Naive B cell (primary cell): ENCODE data around the gene WNK2. TPM values are rescaled to one million over a fixed set of nuclear protein-coding genes. Genes with fewer than 3 reads are reported as not detected.
"Not testable (repeated sequence)": the region's sequence is repeated elsewhere in the genome, so short reads cannot be mapped to it uniquely, and the experiment has no call there.

Source experiments
- ATAC-seq, 2 donors: fragments of 150-1000 bp; cut with Tn5 transposase; 2 replicates each; pipeline ENCODE4 v1.10.0; 2021; ENCODE audit warnings: low read depth in 2 of 2, mild to moderate bottlenecking in 2 of 2, moderate library complexity in 2 of 2
- DNase-seq: peaks from one replicate; pipeline ENCODE4 v3.0.0; 2022
- H3K27ac Mint-ChIP-seq, 6 donors: one replicate each; pipeline ENCODE4 v1.8.0; 2020 to 2022; ENCODE audit warnings: mild to moderate bottlenecking in 6 of 6, mixed read lengths in 6 of 6, moderate library complexity in 5 of 6, inconsistent platforms in 2 of 6
- H3K27me3 Mint-ChIP-seq, 3 donors: one replicate each; pipeline ENCODE4 v1.8.0; 2021 to 2022; ENCODE audit warnings: mixed read lengths in 3 of 3, mild to moderate bottlenecking in 1 of 3
- H3K36me3 Mint-ChIP-seq, 2 donors: one replicate each; pipeline ENCODE4 v1.8.0; 2020 to 2022; ENCODE audit warnings: mixed read lengths in 2 of 2, inconsistent platforms in 1 of 2, mild to moderate bottlenecking in 1 of 2
- H3K4me1 Mint-ChIP-seq, 3 donors: one replicate each; pipeline ENCODE4 v1.8.0; 2020 to 2022; ENCODE audit warnings: mixed read lengths in 3 of 3, inconsistent platforms in 1 of 3, mild to moderate bottlenecking in 1 of 3, moderate library complexity in 1 of 3
- H3K4me3 Mint-ChIP-seq, 8 donors: one replicate each; pipeline ENCODE4 v1.8.0; 2020 to 2022; ENCODE audit warnings: mild to moderate bottlenecking in 8 of 8, mixed read lengths in 8 of 8, moderate library complexity in 8 of 8, inconsistent platforms in 2 of 8
- H3K9me3 Mint-ChIP-seq, 7 donors: one replicate each; pipeline ENCODE4 v1.8.0; 2020 to 2022; ENCODE audit warnings: mixed read lengths in 7 of 7, mild to moderate bottlenecking in 5 of 7, inconsistent platforms in 2 of 7, moderate library complexity in 1 of 7
- polyA plus RNA-seq, 6 donors: library from polyadenylated mRNA; unstranded; fragments of 300-500 nt; fragmentation: Illumina TruSeq; gene quantifications; one replicate each; pipeline ENCODE4 v1.2.3, GENCODE V29; 2021; ENCODE audit warnings: low read depth in 6 of 6

Gene WNK2
- not detected for polyA plus RNA-seq

- no peaks in the 10 kb centered on the region for H3K9me3 Mint-ChIP-seq
- peaks cover 21 to 66% (median 51%) of the 10 kb centered on the region in 3 donors for H3K27me3 Mint-ChIP-seq
- peak within 1 kb of the TSS; percentile 70 to 87 (median 80) for H3K4me3 Mint-ChIP-seq
- peak; percentile 81 to 82 for ATAC-seq
- H3K36me3 Mint-ChIP-seq, result no peaks in the 10 kb centered on the region
- H3K27ac Mint-ChIP-seq, result peak within 1 kb of the TSS in 1 of 6 donors; percentile 47
- DNase-seq, result peak; percentile 45
- H3K4me1 Mint-ChIP-seq, result peaks cover 6 to 22% (median 14%) of the 10 kb centered on the region in 3 donors
Observed at GRCh38 chr9:93183663-93184431, at the start of gene WNK2. TSS of gene WNK2 (plus strand) at chr9:93184139. CDS start at chr9:93184930, 791 bp downstream.

GRCh38 chr9:93134740-93135444 is 49.0 kb upstream of the WNK2 start:
- DNase-seq (no peak), ATAC-seq (no peak)
- peaks cover 0 to 21% (median 0%) of the 10 kb centered on the region in 3 donors for H3K27me3 Mint-ChIP-seq
- H3K36me3 Mint-ChIP-seq, result peaks cover 0 to 7% of the 10 kb centered on the region in 2 donors
- peaks cover 0 to 6% (median 3%) of the 10 kb centered on the region in 7 donors for H3K9me3 Mint-ChIP-seq
- peak overlapping the region; percentile 85 to 92 (median 88) for H3K4me3 Mint-ChIP-seq
- H3K27ac Mint-ChIP-seq, result peak overlapping the region; percentile 95 to 100 (median 97)
- H3K4me1 Mint-ChIP-seq, result peaks cover 35 to 58% (median 48%) of the 10 kb centered on the region in 3 donors

DNA sequence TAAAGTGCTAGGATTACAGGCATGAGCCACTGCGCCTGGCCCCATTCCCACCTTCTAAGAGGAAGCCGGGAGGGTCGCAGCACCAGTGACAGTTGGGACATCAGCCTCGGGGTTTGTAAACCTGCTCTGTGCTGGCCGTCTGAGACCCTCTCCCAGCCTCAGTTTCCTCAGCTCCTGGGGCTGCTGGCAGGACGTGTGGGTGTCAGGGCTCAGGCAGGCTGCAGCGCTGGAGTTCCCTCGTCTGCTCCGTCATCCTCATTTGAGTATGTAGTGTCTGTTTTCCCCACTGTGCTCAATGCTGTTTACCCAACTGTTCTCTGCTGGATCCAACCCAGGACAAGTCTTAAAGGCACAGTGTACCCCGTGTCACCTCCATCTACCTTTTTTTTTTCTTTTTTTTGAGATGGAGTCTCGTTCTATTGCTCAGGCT is 47.9 kb upstream of the WNK2 start:
- Mint-ChIP-seq H3K4me3 (peak overlapping the region in 4 of 8 donors; percentile 11 to 58 (median 57)), H3K4me1 (peaks cover 35 to 58% (median 48%) of the 10 kb centered on the region in 3 donors), H3K27ac (peak overlapping the region; percentile 50 to 100 (median 84)), H3K27me3 (peaks cover 0 to 21% (median 0%) of the 10 kb centered on the region in 3 donors), H3K9me3 (peaks cover 0 to 6% (median 3%) of the 10 kb centered on the region in 7 donors), H3K36me3 (peaks cover 0 to 7% of the 10 kb centered on the region in 2 donors)
- no peak for DNase-seq
- ATAC-seq, result no peak

DNA sequence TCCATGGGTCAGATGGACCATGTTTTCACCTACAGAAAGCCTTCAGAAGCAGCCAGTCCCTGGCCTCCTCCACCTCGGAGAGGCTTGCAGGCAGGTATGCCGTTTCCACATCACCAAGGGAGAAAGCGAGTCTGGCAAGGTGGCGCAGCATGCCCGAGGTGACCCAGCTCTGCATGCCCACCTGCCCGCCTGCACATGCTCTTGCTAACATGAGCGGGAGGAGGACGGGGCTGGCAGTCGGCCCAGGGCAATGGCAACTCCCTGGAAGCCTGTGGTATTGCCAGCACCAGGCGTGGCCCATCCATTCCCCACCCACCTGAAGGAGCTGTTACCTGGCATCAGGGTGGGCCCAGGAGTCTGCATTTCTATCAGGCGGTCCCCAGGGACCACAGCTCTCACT is 46.6 kb upstream of the WNK2 start:
- peak overlapping the region in 4 of 6 donors; percentile 11 to 96 (median 63) for H3K27ac Mint-ChIP-seq
- DNase-seq (no peak), ATAC-seq (no peak)
- H3K9me3 Mint-ChIP-seq, result peaks cover 0 to 6% (median 3%) of the 10 kb centered on the region in 7 donors
- peaks cover 35 to 53% (median 46%) of the 10 kb centered on the region in 3 donors for H3K4me1 Mint-ChIP-seq
- H3K36me3 Mint-ChIP-seq, result peaks cover 0 to 7% of the 10 kb centered on the region in 2 donors
- peaks cover 0 to 20% (median 0%) of the 10 kb centered on the region in 3 donors for H3K27me3 Mint-ChIP-seq
- peak overlapping the region in 1 of 8 donors; percentile 32 for H3K4me3 Mint-ChIP-seq

GRCh38 chr9:93138171-93138764 is 45.7 kb upstream of the WNK2 start:
- Mint-ChIP-seq H3K36me3 (peaks cover 0 to 7% of the 10 kb centered on the region in 2 donors), H3K27ac (peak overlapping the region in 4 of 6 donors; percentile 24 to 96 (median 57)), H3K4me1 (peaks cover 33 to 46% (median 44%) of the 10 kb centered on the region in 3 donors), H3K9me3 (peaks cover 0 to 6% (median 3%) of the 10 kb centered on the region in 7 donors), H3K27me3 (peaks cover 0 to 10% (median 0%) of the 10 kb centered on the region in 3 donors), H3K4me3 (peak overlapping the region in 4 of 8 donors; percentile 4 to 62 (median 31))
- ATAC-seq (peak in 1 of 2 donors; percentile 5), DNase-seq (no peak)

DNA sequence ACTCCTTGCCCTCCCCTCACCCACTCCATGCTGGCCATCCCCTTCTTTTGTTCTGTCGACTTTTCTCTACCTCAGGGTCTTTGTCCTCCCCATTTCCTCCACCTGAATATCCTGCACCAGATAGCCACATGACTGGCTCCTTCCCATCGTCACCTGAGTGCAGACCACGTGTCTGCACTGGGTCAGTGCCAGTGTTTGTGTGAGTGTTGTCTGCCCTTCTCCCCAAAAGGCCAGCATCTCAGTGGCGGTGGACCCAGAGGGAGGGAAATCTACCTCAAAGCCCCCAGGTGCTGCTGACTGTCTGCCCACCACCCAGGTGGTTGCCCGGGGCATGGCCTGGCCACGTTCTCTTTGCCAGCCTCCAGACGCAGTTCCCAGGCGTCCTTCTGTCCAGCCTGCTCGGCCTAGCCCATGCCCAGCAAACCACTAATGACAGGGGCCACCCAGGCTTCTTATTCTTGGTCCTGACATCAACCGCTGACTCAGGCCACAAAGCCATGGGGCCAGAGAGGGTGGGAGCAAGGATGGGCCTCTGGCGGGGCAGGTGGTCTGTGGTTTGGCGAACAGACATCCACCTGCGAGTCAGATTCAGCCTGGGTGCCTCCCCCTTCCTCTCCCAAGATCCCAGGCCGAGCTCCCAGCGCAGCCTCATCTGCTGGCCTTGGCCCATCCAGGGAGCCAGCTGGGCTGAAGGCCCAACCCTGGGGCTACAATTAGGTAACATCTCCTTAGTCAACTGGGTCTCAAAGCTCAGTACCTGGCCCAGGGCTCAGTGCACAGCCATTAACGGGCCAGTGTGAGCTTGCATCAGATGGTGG is 44.4 kb upstream of the WNK2 start:
- H3K4me3 Mint-ChIP-seq, result peak overlapping the region in 2 of 8 donors; percentile 39 to 53
- H3K4me1 Mint-ChIP-seq, result peaks cover 35 to 53% (median 50%) of the 10 kb centered on the region in 3 donors
- peak overlapping the region in 2 of 6 donors; percentile 69 to 91 for H3K27ac Mint-ChIP-seq
- H3K9me3 Mint-ChIP-seq, result peaks cover 0 to 6% (median 3%) of the 10 kb centered on the region in 7 donors
- ATAC-seq, result no peak
- peaks cover 0 to 7% of the 10 kb centered on the region in 2 donors for H3K36me3 Mint-ChIP-seq
- peaks cover 0 to 9% (median 0%) of the 10 kb centered on the region in 3 donors for H3K27me3 Mint-ChIP-seq
- no peak for DNase-seq

DNA sequence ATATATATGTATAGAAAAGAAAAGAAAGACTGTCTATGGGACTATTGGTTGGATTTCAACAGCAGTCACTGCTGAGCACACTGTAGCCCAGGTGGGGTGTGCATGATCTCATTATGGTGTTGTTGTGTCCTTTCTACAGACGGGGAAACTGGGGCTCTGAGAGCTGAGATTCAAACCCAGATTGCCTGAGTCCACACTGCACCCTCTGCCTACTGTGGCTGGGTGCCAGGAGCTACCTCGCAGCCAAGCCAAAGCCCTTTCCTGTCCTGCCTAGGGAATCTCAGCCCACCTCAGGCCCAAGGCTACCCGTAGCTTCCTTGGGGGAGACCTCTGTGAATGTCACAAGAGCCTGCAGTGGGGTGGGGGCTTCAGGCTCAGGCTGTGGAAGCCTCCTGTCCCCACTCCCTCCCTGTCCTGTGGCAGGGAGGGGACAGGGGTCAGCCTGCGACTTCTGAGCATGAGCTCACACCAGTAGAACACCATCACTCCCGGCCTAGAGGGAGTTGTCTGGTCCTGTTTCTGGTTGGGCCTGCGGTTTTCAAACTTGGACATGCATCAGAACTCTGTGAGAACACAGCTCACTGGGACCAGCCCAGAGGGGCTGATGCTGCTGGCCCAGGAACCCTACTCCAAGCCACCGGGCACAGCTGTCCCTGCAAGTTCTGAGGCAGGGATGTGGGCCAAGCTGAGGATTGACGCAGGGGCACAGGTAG is 42.0 kb upstream of the WNK2 start:
- no peak for DNase-seq
- peaks cover 27 to 39% (median 38%) of the 10 kb centered on the region in 3 donors for H3K4me1 Mint-ChIP-seq
- no peak for ATAC-seq
- H3K36me3 Mint-ChIP-seq, result peaks cover 0 to 7% of the 10 kb centered on the region in 2 donors
- no peak overlapping the region for H3K4me3 Mint-ChIP-seq
- peaks cover 0 to 9% (median 3%) of the 10 kb centered on the region in 7 donors for H3K9me3 Mint-ChIP-seq
- peaks cover 0 to 5% (median 0%) of the 10 kb centered on the region in 3 donors for H3K27me3 Mint-ChIP-seq
- no peak overlapping the region for H3K27ac Mint-ChIP-seq

- Mint-ChIP-seq H3K4me1 (peaks cover 14 to 26% (median 23%) of the 10 kb centered on the region in 3 donors), H3K27ac (peak overlapping the region in 5 of 6 donors; percentile 19 to 89 (median 42)), H3K4me3 (peak overlapping the region in 3 of 8 donors; percentile 4 to 71 (median 15)), H3K36me3 (peaks cover 0 to 7% of the 10 kb centered on the region in 2 donors), H3K9me3 (peaks cover 0 to 7% (median 3%) of the 10 kb centered on the region in 7 donors), H3K27me3 (peaks cover 0 to 5% (median 0%) of the 10 kb centered on the region in 3 donors)
- ATAC-seq (peak; percentile 82 to 86), DNase-seq (no peak)
Observed at GRCh38 chr9:93143830-93144530, 40.0 kb upstream of the WNK2 start.

DNA sequence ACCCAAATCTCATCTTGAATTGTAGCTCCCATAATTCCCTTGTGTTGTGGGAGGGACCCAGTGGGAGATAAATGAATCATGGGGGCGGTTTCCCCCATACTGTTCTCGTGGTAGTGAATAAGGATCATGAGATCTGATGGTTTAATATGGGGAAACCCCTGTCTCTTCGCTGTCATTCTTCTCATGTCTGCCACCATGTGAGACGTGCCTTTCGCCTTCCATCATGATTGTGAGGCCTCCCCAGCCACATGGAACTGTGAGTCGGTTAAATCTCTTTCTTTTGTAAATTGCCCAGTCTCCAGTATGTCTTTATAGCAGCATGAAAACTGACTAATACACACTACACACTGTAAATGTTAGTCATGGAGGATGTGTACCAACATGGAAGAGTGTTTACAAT is 37.2 kb upstream of the WNK2 start:
- not testable (repeated sequence) for ATAC-seq, H3K4me3 Mint-ChIP-seq, H3K36me3 Mint-ChIP-seq, H3K9me3 Mint-ChIP-seq, H3K27me3 Mint-ChIP-seq, H3K27ac Mint-ChIP-seq, DNase-seq
- peaks cover 10 to 20% (median 18%) of the 10 kb centered on the region in 3 donors for H3K4me1 Mint-ChIP-seq

DNA sequence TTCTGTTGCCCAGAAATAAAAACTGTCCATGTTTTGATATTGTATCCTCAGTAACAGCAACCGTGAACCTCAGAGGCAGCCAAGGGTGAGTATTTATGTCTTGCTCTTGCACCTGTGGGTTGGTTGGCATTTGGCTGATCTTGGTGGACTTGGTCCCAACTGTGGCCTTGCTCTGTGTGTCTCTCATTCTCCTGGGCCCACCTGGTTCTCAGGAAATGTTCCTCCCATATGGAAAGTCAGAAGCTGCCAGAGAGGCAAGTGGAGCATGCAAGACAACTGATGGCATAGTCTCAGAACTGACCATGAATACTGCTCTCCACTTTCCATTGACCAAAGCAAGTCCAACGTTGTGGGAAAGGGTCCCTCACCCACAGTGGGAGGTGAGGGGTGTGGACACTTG is 36.3 kb upstream of the WNK2 start:
- Mint-ChIP-seq H3K4me1 (peaks cover 10 to 20% (median 18%) of the 10 kb centered on the region in 3 donors), H3K36me3 (no peaks in the 10 kb centered on the region), H3K27me3 (peaks cover 0 to 4% (median 0%) of the 10 kb centered on the region in 3 donors), H3K9me3 (peaks cover 0 to 7% (median 1%) of the 10 kb centered on the region in 7 donors), H3K27ac (peak overlapping the region in 1 of 6 donors; percentile 19), H3K4me3 (peak overlapping the region in 1 of 8 donors; percentile 37)
- no peak for DNase-seq
- no peak for ATAC-seq

DNA sequence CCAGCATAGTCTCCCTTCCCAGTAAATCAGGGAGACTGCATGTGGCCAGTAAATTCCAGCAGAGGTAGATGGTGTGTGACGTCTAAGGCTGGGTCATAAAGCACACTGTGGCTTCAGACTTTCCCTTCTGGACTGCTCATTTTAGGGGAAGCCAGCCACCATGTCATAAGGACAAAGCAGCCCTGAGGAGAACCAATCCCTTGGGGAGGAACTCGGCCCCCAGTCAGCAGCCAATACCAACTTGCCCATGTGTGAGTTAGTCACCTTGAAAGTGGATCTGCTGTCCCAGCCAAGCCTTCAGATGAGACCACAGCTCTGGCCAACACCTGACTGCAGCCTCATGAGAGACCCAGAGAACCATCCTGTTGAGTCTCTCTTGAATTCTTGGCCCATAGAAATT is 35.2 kb upstream of the WNK2 start:
- no peak for ATAC-seq
- H3K9me3 Mint-ChIP-seq, result peaks cover 0 to 7% (median 1%) of the 10 kb centered on the region in 7 donors
- no peak overlapping the region for H3K4me3 Mint-ChIP-seq
- peaks cover 7 to 14% (median 10%) of the 10 kb centered on the region in 3 donors for H3K4me1 Mint-ChIP-seq
- peaks cover 0 to 4% (median 0%) of the 10 kb centered on the region in 3 donors for H3K27me3 Mint-ChIP-seq
- DNase-seq, result no peak
- no peak overlapping the region for H3K27ac Mint-ChIP-seq
- H3K36me3 Mint-ChIP-seq, result no peaks in the 10 kb centered on the region
